Ovary (tissue), 9 donors: ENCODE data around the gene LSAMP. TPM values are rescaled to one million over a fixed set of nuclear protein-coding genes. Genes with fewer than 3 reads are reported as not detected.

Experiments
- DNase-seq, 5 donors: peaks; one replicate each; pipeline ENCODE4 v3.0.0-alpha.2; 2019 to 2020
- H3K27ac ChIP-seq, 2 donors: fragments of 200-600 bp; one replicate each; pipeline versions ENCODE4 v1.5.1 to v1.8.0; 2019 to 2022
- H3K27me3 ChIP-seq: fragments of 200-600 bp; one replicate; pipeline ENCODE4 v1.8.0; 2022
- H3K36me3 ChIP-seq: fragments of 200-600 bp; sonication (generic); one replicate; pipeline ENCODE4 v1.5.1; 2019
- H3K4me1 ChIP-seq: one replicate; pipeline ENCODE4 v1.8.1; 2013; ENCODE audit warnings: mild to moderate bottlenecking, moderate library complexity; ENCODE audit not compliant: insufficient read depth
- H3K4me3 ChIP-seq: fragments of 200-600 bp; sonication (generic); one replicate; pipeline ENCODE4 v1.5.1; 2017
- H3K9me3 ChIP-seq, 2 donors: fragments of 200-600 bp in 1 of 2; sonication (generic) in 1 of 2; one replicate each; pipeline versions ENCODE4 v1.5.1 to v1.8.1; 2013 to 2019; ENCODE audit warnings: mild to moderate bottlenecking in 1 of 2, moderate library complexity in 1 of 2
- CTCF ChIP-seq, 3 donors: fragments of 450-650 bp in 2 of 3; fragments of 200-600 bp in 1 of 3; IDR thresholded peaks; one replicate each; pipeline versions ENCODE4 v1.5.1 to v1.8.0; 2016 to 2022; ENCODE audit warnings: antibody characterized with exemption in 3 of 3, mild to moderate bottlenecking in 1 of 3
- EP300 ChIP-seq: sonication (generic); formaldehyde crosslinking; IDR thresholded peaks from one replicate; pipeline ENCODE4 v1.6.1; 2017; ENCODE audit warnings: antibody characterized with exemption
- POLR2A ChIP-seq: fragments of 450-650 bp; IDR thresholded peaks from one replicate; pipeline ENCODE4 v1.6.1; 2017; ENCODE audit warnings: antibody characterized with exemption, mild to moderate bottlenecking, moderate library complexity
- WGBS, 3 donors: extraction: QIAGEN DNeasy Blood & Tissue Kit in 1 of 3; methylation state at CpG; one replicate each; pipeline versions ENCODE4 v1.1.5 to v1.1.7; 2013 to 2017; 5-methylcytosine and 5-hydroxymethylcytosine counted together
- intact Hi-C, 4 donors: fragments of 100-400 bp; cut with DNase I; formaldehyde crosslinking; loops; one replicate each; pipeline versions ENCODE4 v1.11.0 to v1.15.1; 2022 to 2023
- polyA plus RNA-seq, 2 donors: library from polyadenylated mRNA; stranded (reverse); fragments of 200-250 nt in 1 of 2; fragments of 350-450 nt in 1 of 2; fragmentation: Illumina TruSeq in 1 of 2; extraction: RNeasy Lipid Tissue Mini Kit (QIAGEN cat#74804) in 1 of 2; gene quantifications; one replicate each; pipeline ENCODE4 v1.2.3, GENCODE V29; 2013 to 2014
- total RNA-seq, 7 donors: library from RNA; depleted of rRNA in 2 of 7; stranded (reverse); fragments of >200 nt in 2 of 7; fragmentation: NEBNext Ultra II Directional in 3 of 7; extraction: Animal tissue kit (Norgen Biotek cat#: 25700) in 3 of 7; gene quantifications; one replicate each; pipeline versions ENCODE4 v1.1.0 to v1.2.4, GENCODE V29; 2016 to 2023
- donor health status: DM: no; HTN: no; CAD: no; lungs with moderate emphysema.
- donor health status: DM: no; HTN: no; CAD: no.
- donor health status: Bipolar disorder and iron deficiency.
- donor health status: DM: yes; HTN: yes; CAD: no.
- donor health status: DM: no; HTN: no; CAD: no.
- donor health status: DM: yes; HTN: yes; CAD: no.

The LSAMP gene
- total and polyA plus RNA-seq, 9 donors = 1.1 to 13.0 (median 5.4) TPM

- Histone ChIP-seq H3K27ac (no peak overlapping the region), H3K4me1 (no peaks in the 10 kb centered on the region), H3K9me3 (no peaks in the 10 kb centered on the region), H3K36me3 (no peaks in the 10 kb centered on the region), H3K27me3 (no peaks in the 10 kb centered on the region), H3K4me3 (no peak overlapping the region)
- no peak for TF ChIP-seq POLR2A
- TF ChIP-seq EP300 = no peak
- no peak for TF ChIP-seq CTCF (IDR thresholded peaks at IDR 0.05)
- intact Hi-C loops = no loop called here
- DNase-seq = no peak
- 82 to 91% (median 86%) methylated on average over 5 of the region's 5 CpGs for WGBS, 3 donors
Measured at GRCh38 chr3:116300226-116300625, 145.1 kb downstream of the LSAMP start.

- no peaks in the 10 kb centered on the region for H3K9me3 ChIP-seq
- no peak for TF ChIP-seq EP300
- TF ChIP-seq CTCF (IDR thresholded peaks at IDR 0.05) = no peak
- no peak for TF ChIP-seq POLR2A
- intact Hi-C loops = no loop called here
- no peaks in the 10 kb centered on the region for H3K36me3 ChIP-seq
- no peaks in the 10 kb centered on the region for H3K27me3 ChIP-seq
- no peaks in the 10 kb centered on the region for H3K4me1 ChIP-seq
- 89 to 92% (median 90%) methylated on average over 3 of the region's 3 CpGs for WGBS, 3 donors
- no peak overlapping the region for H3K4me3 ChIP-seq
- no peak overlapping the region for H3K27ac ChIP-seq
- DNase-seq = no peak
Measured at GRCh38 chr3:116299646-116300081, 145.6 kb downstream of the LSAMP start.

- 56 to 63% (median 61%) methylated on average over 1 of the region's 1 CpG for WGBS, 3 donors
- H3K9me3 ChIP-seq = no peaks in the 10 kb centered on the region
- H3K27ac ChIP-seq = no peak overlapping the region
- intact Hi-C loops = no loop called here
- no peaks in the 10 kb centered on the region for H3K4me1 ChIP-seq
- H3K4me3 ChIP-seq = no peak overlapping the region
- TF ChIP-seq POLR2A (no peak), EP300 (no peak), CTCF (IDR thresholded peaks at IDR 0.05) (no peak)
- H3K27me3 ChIP-seq = no peaks in the 10 kb centered on the region
- no peaks in the 10 kb centered on the region for H3K36me3 ChIP-seq
- no peak for DNase-seq
Measured at GRCh38 chr3:116298151-116298550, 147.1 kb downstream of the LSAMP start.

DNA sequence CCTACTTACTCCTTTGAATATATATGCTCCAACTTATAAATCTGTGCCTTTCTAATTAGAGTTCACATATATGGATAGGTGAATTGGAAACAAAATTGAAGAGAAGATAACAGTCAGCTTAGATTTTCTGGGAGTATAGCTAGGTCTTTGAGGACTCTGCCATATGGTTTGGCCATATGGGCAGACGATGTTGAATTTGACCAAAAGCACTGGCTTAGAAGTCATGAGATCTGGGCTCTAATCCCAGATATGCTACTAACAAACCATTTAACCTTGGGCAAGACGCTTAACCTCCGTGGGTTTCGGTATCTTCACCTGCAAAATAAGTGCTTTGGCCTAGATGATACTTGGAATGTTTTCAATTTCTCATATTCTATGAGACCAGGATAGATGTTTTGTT, 154.1 kb downstream of the LSAMP start:
- 79 to 92% (median 92%) methylated on average over 4 of the region's 4 CpGs for WGBS, 3 donors
- no peak for DNase-seq
- no peaks in the 10 kb centered on the region for H3K9me3 ChIP-seq
- intact Hi-C loops = no loop called here
- H3K4me1 ChIP-seq = peaks cover 1% of the 10 kb centered on the region
- no peak overlapping the region for H3K4me3 ChIP-seq
- H3K27ac ChIP-seq = no peak overlapping the region
- H3K27me3 ChIP-seq = no peaks in the 10 kb centered on the region
- no peaks in the 10 kb centered on the region for H3K36me3 ChIP-seq
- TF ChIP-seq EP300 = no peak
- no peak for TF ChIP-seq POLR2A
- no peak for TF ChIP-seq CTCF (IDR thresholded peaks at IDR 0.05)

DNA sequence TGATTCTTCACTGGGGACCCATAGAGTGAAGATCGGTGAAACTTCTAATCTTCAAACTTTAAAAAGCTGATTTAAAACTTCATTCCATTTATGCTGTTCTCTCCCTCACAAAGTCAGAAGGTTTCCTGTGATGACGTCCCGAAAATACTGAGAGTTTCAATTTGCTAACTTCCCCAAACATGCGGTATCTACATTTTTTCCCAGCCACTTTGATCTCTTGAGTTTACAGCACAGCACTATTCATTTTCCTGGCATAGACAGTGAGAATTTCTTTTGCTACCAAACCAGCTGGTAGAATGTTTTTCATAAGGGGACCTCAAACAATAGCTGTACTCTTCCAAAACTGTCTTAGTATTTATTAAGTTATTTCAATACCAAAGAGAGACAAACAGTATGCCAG, 156.8 kb downstream of the LSAMP start:
- intact Hi-C loops = no loop called here
- Histone ChIP-seq H3K4me3 (no peak overlapping the region), H3K27ac (no peak overlapping the region), H3K27me3 (no peaks in the 10 kb centered on the region), H3K4me1 (peaks cover 3% of the 10 kb centered on the region), H3K9me3 (no peaks in the 10 kb centered on the region), H3K36me3 (no peaks in the 10 kb centered on the region)
- 5 to 18% (median 7%) methylated on average over 4 of the region's 4 CpGs for WGBS, 3 donors
- TF ChIP-seq EP300 (no peak), POLR2A (no peak), CTCF (IDR thresholded peaks at IDR 0.05) (no peak)
- DNase-seq = no peak
